Hematopoietic multipotent progenitor cell treated with erythropoietin and hydrocortisone succinate and interleukin-3 and kit ligand, for 4 days (in vitro differentiated cells): ENCODE results near the gene COL23A1.

Experiments
- DNase-seq: peaks from one replicate; pipeline ENCODE4 v3.0.0-alpha.2; 2015

The COL23A1 gene

GRCh38 chr5:178331491-178331996 is 258.6 kb downstream of the COL23A1 start:
- no peak for DNase-seq

DNA sequence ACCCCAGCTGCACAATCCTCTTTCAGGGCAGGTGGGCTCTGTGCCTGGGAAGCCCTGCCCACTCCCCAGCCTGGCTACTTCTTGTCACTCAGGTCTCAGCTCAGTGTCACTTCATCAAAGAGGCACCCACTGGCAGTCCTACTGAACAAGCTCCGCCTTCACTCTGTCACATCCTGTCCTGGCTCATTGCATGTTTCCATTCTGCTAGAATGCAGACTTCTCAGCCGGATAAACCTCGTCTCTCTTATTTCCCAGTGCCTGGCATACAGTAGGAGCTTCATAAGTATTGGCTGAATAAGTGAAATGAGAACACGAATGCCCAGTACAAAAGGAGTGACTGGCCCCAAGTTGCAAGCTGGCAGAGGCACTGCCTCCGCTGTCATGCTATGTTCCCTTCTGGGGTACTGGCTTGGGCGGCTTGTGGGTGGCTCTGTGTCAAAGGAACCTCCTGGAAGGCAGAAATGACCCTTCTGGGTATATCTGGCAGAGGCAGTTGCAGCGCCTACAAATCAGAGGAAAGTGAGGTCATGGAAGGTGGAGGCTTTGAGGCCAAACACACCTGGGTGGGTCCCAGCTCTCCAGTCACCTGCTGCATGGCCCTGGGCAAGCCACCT is 259.3 kb downstream of the COL23A1 start:
- peak; percentile 15 for DNase-seq

DNA sequence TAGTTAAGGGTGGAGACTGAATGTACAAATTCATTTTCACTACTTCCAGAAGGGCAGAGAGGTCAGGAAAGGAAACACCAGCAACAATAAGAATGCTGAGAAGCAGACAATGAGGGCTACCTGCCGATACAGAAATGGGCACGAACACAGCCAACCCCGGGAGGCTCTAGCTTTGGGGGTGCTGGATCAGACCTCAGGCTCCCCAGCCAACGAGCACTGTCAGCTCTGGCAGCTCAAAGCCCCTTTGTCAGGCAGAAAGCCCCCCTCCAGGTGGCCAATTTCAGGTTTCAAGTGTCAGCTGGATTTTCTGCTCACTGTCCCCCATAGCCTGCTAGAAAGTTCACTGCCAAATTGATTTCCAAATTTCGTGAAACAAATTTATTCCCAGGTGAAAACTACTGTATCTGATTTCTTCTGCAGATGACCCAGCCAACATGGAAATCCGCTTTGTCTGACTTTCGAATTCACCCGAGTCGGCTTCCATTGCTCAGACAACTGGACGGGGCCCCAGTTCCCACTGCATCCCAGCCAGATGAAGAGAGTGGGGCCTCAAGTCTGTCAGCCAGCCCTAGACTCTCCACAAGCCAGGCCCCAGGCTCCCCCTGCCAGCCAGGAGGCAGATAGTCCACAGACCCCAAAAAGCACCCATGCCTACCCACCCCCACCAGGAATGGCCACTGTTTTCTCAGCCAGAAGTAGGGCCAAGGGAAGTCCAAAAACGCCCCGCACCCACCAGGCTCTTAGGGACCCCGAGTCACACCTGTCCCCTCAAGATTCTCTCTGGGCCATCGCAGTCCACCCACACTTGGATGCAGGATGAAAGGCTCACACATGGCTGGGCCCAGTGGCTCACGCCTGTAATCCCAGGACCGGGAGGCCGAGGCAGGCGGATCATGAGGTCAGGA is 261.1 kb downstream of the COL23A1 start:
- DNase-seq, result no peak

DNA sequence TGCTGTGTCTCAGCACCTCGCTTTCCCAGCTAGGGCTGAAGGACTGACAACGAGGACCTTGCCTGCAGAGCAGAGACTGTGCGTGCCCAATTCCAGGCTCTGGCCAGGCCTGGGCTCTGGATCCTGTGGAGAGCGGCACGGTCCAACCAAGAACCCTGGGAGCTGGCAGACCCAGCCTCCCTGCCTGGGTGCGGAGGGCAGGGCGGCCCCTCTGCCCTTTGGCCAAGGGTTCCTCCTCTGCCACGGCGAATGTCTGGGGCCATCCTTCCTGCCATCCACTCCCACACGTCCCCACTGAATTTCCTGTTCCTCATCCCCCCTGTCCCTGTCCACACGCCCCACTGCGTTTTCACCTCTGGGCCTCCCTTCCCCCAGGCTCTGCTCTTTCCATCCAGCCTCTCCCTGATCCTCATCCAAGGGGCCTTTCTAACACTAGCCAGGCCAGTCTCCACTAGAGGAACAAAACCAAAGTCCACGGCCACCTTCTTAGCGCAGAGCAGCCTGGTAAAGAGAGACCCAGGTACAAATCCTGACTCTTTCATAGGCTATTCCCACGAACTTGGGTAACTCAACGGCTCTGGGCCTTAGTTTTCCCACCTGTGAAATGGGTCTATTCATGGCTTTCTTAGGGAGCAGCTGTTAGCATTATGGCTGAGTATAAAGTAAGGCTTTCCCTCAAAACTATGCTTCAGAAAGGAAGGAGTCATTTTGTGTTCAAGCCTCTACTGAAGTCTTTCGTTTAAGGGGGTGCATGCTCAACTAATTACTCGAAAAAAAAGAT is 262.1 kb downstream of the COL23A1 start:
- DNase-seq, result no peak

GRCh38 chr5:178327446-178327845 is 262.7 kb downstream of the COL23A1 start:
- DNase-seq, result no peak

GRCh38 chr5:178326374-178326715 is 263.8 kb downstream of the COL23A1 start:
- DNase-seq, result no peak

GRCh38 chr5:178325679-178326373 is 264.4 kb downstream of the COL23A1 start:
- no peak for DNase-seq

DNA sequence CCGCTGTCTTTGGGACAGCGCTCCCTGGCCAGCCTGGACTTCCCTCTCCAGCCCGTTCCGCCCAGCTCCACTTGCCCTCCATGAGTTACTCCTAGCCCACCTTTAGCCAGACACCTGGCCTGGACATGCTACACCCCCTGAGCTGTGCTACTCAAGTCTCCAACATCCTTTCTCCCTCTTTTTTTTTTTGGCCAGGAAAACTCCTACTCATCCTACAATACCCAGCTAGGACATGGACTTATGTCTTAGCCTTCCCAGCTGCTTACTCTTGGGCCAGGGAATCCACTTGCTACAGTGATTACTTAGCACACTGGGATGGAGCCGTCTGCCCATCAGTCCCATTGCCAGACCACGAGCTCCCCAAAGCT is 264.9 kb downstream of the COL23A1 start:
- DNase-seq, result no peak

DNA sequence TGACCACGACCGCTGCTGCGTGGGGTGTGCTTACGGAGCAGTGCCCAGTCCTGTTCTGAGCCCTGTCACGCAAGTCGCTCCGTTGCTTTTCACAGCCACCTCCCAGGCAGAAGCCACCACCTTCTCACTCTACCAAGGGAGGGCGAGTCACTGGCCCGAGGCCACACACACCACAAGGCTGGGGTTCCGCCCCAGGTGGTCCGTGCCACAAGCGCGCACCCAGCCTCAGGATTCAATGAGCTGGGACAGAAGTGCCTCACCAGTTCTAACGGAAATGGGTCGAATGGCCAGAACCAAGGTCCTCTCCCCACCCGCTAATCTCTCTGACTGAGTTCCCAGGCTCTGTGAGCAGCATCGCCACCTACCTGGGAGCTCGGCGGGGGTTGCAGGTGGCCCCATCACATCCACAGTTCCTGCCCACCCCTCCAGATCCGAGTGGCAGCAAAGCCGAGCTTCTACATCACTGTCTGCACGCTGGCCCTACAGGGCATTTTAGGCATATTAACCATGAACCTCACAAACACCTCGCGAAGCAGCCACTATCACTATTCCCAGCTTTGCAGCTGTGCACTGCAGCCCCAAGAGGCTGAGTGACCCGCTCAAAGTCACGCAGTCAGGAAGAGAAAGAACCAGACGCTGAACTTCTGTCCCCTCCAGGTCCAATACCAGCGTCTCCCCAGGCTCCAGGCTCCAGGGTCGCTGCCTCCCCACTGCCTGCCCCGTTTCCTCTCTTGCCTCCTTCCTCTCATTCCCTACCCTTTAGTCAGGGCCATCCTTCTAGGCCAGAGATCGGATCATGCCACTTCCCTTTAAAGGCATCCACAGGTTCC is 265.5 kb downstream of the COL23A1 start:
- no peak for DNase-seq

DNA sequence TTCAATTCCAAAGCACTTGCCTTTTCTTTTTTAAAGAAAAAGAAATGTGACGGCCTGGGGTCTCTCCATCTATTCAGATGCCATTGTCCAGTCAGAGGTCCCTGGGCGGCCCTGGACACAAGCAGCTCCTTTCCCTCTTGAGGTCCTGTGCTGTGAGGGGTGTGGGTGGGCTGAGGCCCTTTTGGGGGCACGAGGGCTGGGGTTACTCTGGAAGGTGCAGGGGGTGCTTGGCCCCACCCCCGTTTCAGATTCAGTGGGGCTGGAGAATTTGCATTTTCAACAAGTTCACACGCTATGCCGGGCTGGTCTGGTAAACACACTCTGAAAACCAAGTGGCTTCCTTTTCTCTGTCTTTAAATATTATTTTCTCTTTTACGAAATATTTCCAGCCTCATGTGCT is 266.2 kb downstream of the COL23A1 start:
- no peak for DNase-seq

DNA sequence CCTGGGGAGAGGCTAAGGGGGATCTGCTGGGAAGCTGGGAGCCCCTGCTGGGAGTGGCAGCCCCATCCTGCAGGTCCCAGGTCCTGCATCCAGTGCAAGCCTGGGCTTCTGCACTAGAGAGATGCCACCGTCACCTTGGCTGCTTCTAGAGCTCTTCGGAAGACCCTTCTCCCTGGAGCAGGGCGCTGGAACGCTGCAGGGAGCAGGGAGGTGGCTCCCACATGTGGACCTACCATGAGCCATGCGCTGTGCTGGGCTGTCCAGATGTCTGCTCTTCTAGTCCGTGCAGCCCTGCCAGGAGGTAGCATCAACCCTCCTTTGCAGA is 266.7 kb downstream of the COL23A1 start:
- no peak for DNase-seq

DNA sequence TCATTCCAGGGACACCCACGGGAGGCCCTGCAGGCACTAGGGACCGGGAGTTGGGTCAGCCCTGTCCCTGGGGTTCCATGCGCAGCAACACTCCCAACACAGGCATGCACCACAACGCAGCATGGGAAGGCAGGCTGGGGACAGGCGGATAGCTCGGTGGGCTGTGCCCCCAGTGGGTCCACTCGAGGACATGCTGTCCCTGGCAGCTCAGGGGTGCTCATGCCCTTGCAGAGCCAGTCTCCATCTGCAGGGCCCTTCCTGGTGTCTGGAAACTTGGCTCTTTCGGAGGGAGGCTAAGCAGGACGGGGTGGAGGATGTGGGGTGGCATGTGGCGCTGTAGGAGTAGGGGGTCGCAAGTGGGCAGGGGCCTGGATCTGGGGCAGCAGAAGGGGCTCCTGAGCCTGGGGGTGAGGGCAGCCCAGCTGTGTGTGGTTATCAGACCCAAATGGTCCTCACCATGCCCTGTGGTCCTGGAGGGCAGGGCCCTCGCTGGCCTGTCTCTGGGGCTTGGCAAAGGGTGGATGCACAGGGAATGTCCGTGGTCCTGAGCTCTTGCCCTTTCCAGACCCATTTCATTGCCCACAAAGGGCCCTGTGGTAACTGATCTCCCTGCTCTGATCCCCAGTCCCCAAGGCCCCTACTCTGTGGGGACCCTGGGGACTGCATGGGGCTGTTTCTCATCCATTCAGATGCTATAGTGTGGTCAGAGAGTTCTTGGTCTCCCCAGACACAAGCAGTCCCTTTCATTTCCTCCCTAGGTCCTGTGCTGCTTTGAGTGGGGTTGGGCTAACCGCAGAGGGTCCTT is 267.3 kb downstream of the COL23A1 start:
- DNase-seq, result no peak

- DNase-seq, result no peak
These were observed 269.8 kb downstream of the COL23A1 start for GRCh38 chr5:178320281-178320855.

DNA sequence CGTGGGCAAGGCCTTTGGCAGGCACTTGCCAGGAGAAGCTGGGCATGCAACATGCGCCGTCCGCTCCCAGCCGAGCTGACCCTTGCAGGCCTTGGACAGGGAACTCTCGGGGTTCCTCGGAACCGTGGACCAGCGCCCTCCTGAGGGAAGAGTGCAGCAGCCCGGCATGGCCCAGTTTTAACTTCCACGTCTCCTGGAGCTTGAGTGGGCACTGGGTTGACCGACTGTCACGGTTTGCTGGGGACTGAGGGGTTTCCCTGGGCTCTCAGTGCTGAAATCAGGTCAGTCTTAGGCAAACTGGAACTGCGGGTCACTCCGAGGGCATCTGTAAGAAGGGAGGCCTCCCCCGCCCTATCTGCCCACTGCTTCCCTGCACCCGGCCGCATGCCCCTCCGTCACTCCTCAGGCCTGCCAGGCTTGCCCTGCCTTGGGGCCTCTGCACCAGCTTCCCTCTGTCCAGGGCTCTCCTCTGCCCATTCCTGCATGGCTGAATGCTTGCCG is 270.6 kb downstream of the COL23A1 start:
- DNase-seq, result no peak

GRCh38 chr5:178318893-178319292 is 271.3 kb downstream of the COL23A1 start:
- no peak for DNase-seq

DNA sequence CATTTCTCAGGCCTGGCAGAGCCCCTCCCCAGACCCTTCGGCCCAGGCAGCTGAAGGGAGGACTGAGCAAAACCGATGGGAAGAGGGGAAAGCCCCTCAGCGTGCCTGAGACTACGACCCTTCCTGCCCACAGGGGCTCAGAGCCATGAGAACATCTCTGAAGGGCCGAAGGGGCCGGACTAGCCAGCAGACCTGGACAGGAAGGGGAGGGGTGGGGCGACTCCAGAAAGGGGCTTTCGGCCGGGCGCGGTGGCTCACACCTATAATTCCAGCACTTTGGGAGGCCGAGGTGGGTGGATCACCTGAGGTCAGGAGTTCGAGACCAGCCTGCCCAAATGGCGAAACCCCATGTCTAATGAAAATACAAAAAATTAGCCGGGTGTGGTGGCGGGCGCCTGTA is 271.8 kb downstream of the COL23A1 start:
- DNase-seq, result no peak

- peak; percentile 13 for DNase-seq
These were observed 272.5 kb downstream of the COL23A1 start for GRCh38 chr5:178317727-178318126.

GRCh38 chr5:178314961-178315820 is 275.0 kb downstream of the COL23A1 start:
- DNase-seq, result no peak

DNA sequence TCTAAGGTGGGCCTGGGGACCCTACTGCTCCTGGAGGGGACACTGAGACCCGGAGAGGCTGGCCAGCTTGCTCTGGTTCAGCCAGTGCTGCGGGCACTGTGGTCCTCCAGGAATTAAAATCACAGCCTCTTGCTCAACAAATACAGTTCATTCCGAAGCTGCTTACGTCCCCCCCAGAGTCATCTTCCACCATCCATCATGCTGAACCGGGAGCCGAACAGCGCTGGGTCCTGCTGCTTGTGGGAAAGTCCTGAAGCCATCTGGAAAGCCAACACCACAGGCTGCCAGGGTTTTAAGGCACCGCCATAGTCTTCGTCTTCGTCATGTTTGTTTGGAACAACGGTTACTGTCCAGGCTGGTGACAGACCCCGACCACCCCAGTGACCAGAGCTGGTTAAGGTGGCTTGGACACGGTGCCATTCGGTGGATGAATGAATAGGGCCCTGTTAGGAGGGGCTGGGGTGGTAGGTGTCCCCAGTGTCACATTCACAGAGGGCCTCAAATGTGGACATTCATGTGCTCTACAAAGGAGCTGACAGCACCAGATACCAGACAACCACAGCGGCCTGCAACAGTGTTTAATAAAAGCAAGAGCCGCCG is 276.0 kb downstream of the COL23A1 start:
- DNase-seq, result no peak
